ENCODE results near the gene IRS1.

DNA sequence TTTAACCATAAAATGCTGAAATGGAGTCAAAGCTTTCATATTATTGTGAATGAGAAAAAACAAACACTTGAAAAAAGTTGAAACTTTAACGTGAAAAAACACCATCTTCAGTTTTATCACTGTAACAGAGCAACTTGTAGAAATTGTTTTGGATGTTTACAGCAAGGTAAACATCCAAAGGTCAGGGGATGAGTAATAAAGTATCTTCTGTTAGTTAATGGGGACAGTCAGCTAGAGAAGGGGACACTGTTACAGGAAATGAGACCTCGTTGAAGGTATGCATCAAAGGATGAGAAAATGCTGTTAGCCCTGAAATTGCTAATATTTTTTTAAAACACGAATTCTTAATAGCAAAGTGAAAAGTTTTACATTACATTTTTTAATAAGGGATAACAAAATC is 39.1 kb upstream of the IRS1 start:
- TF ChIP-seq CTCF (optimal IDR thresholded peaks at IDR 0.05 in 1 of 3, IDR thresholded peaks at IDR 0.05 in 1 of 3, conservative IDR thresholded peaks at IDR 0.05 in 1 of 3; ENCODE audit: extremely low read depth in 1 of 3, insufficient read depth in 2 of 3, low read length in 3 of 3) (no peak), EZH2 (IDR thresholded peaks at IDR 0.05; ENCODE audit: low read length) (no peak)

Data from keratinocyte (primary cell).